ENCODE data around the gene PDSS2. TPM values are rescaled to one million over a fixed set of nuclear protein-coding genes. Genes with fewer than 3 reads are reported as not detected.

PDSS2 gene
- total and polyA plus RNA-seq, 3 donors from 2014 or later, result 15.1 to 19.4 (median 17.0) TPM

- no peaks in the 10 kb centered on the region for H3K27me3 ChIP-seq
- no peak overlapping the region for H3K27ac ChIP-seq
- intact Hi-C loops (cut with DNase I; ENCODE audit: low total_unique reads), result no loop called here
- no peaks in the 10 kb centered on the region for H3K4me1 ChIP-seq
- no peaks in the 10 kb centered on the region for H3K36me3 ChIP-seq (ENCODE audit: low read depth, missing control alignments)
- TF ChIP-seq CTCF (IDR thresholded peaks at IDR 0.05), result no peak
- TF ChIP-seq POLR2A (IDR thresholded peaks at IDR 0.05), result no peak
- 94 to 98% methylated on average over 1 of the region's 1 CpG for WGBS, 2 donors
- DNase-seq, result no peak
- H3K9me3 ChIP-seq, result no peaks in the 10 kb centered on the region
- H3K4me3 ChIP-seq, result no peak overlapping the region
Measured at GRCh38 chr6:107128175-107128574, 331.2 kb downstream of the PDSS2 start.

GRCh38 chr6:107125771-107126170, 333.6 kb downstream of the PDSS2 start:
- TF ChIP-seq CTCF (IDR thresholded peaks at IDR 0.05) (no peak), POLR2A (IDR thresholded peaks at IDR 0.05) (no peak)
- WGBS, 2 donors, result 89% methylated on average over 5 of the region's 5 CpGs

GRCh38 chr6:107124934-107125348, 334.4 kb downstream of the PDSS2 start:
- no peak overlapping the region for H3K4me3 ChIP-seq
- 64 to 75% methylated on average over 4 of the region's 4 CpGs for WGBS, 2 donors
- TF ChIP-seq POLR2A (IDR thresholded peaks at IDR 0.05), result no peak
- no peak for TF ChIP-seq CTCF (IDR thresholded peaks at IDR 0.05)
- H3K9me3 ChIP-seq, result no peaks in the 10 kb centered on the region
- intact Hi-C loops (cut with DNase I; ENCODE audit: low total_unique reads), result no loop called here
- no peaks in the 10 kb centered on the region for H3K36me3 ChIP-seq (ENCODE audit: low read depth, missing control alignments)
- no peak overlapping the region for H3K27ac ChIP-seq
- no peaks in the 10 kb centered on the region for H3K27me3 ChIP-seq
- no peak for DNase-seq
- H3K4me1 ChIP-seq, result no peaks in the 10 kb centered on the region

More at GRCh38 chr6:107125771-107126170, 333.6 kb downstream of the PDSS2 start:
- no peaks in the 10 kb centered on the region for H3K36me3 ChIP-seq (ENCODE audit: low read depth, missing control alignments)
- no peaks in the 10 kb centered on the region for H3K27me3 ChIP-seq
- no peak for DNase-seq
- H3K27ac ChIP-seq, result no peak overlapping the region
- no peaks in the 10 kb centered on the region for H3K4me1 ChIP-seq
- H3K4me3 ChIP-seq, result no peak overlapping the region
- H3K9me3 ChIP-seq, result no peaks in the 10 kb centered on the region
- intact Hi-C loops (cut with DNase I; ENCODE audit: low total_unique reads), result no loop called here

- no peak overlapping the region for H3K27ac ChIP-seq
- H3K4me1 ChIP-seq, result no peaks in the 10 kb centered on the region
- H3K27me3 ChIP-seq, result no peaks in the 10 kb centered on the region
- H3K9me3 ChIP-seq, result no peaks in the 10 kb centered on the region
- intact Hi-C loops (cut with DNase I; ENCODE audit: low total_unique reads), result no loop called here
- WGBS, 2 donors, result 95 to 96% methylated on average over 6 of the region's 6 CpGs
- H3K4me3 ChIP-seq, result no peak overlapping the region
- no peaks in the 10 kb centered on the region for H3K36me3 ChIP-seq (ENCODE audit: low read depth, missing control alignments)
- TF ChIP-seq CTCF (IDR thresholded peaks at IDR 0.05), result no peak
- no peak for TF ChIP-seq POLR2A (IDR thresholded peaks at IDR 0.05)
- DNase-seq, result no peak
Measured at GRCh38 chr6:107123501-107123900, 335.9 kb downstream of the PDSS2 start.

GRCh38 chr6:107122748-107123147, 336.6 kb downstream of the PDSS2 start:
- TF ChIP-seq CTCF (IDR thresholded peaks at IDR 0.05) (no peak), POLR2A (IDR thresholded peaks at IDR 0.05) (no peak)
- no peak for DNase-seq
- no peaks in the 10 kb centered on the region for H3K27me3 ChIP-seq
- no peaks in the 10 kb centered on the region for H3K9me3 ChIP-seq
- no peaks in the 10 kb centered on the region for H3K36me3 ChIP-seq (ENCODE audit: low read depth, missing control alignments)
- H3K4me3 ChIP-seq, result no peak overlapping the region
- H3K27ac ChIP-seq, result no peak overlapping the region
- intact Hi-C loops (cut with DNase I; ENCODE audit: low total_unique reads), result no loop called here
- no peaks in the 10 kb centered on the region for H3K4me1 ChIP-seq
- 88 to 89% methylated on average over 4 of the region's 4 CpGs for WGBS, 2 donors

Measured in testis (tissue), 3 donors.